ENCODE measurements around the gene GNB4. TPM values are rescaled to one million over a fixed set of nuclear protein-coding genes. Genes with fewer than 3 reads are reported as not detected.
A peak's percentile ranks its signal among the peaks of the same experiment; 100 is the strongest.

The GNB4 gene
- total RNA-seq, 4 donors from 2014 or later = 74.2 to 158 (median 82.1) TPM

- Histone ChIP-seq H3K36me3 (peaks cover 5 to 69% of the 10 kb centered on the region in 2 donors), H3K4me1 (no peaks in the 10 kb centered on the region), H3K4me3 (no peak overlapping the region), H3K27ac (no peak overlapping the region), H3K27me3 (no peaks in the 10 kb centered on the region), H3K9me3 (no peaks in the 10 kb centered on the region)
- ATAC-seq = no peak
- 90 to 100% methylated on average over 2 to 4 of the region's 6 CpGs for WGBS, 2 donors (ENCODE audit: low coverage in 1 of 2)
- no peak for TF ChIP-seq POLR2AphosphoS5 (IDR thresholded peaks at IDR 0.05)
- TF ChIP-seq CTCF (IDR thresholded peaks at IDR 0.05) = no peak
- no peak for TF ChIP-seq EP300 (IDR thresholded peaks at IDR 0.05)
- TF ChIP-seq POLR2A (IDR thresholded peaks at IDR 0.05) = no peak
Observed at GRCh38 chr3:179373938-179374337, 77.3 kb downstream of the GNB4 start.

- H3K9me3 ChIP-seq = no peaks in the 10 kb centered on the region
- 85% methylated on average over 1 of the region's 1 CpG; no CpG with 5 or more reads in 1 of the 2 donors for WGBS, 2 donors (ENCODE audit: low coverage in 1 of 2)
Observed at GRCh38 chr3:179369621-179370020, 81.6 kb downstream of the GNB4 start.

DNA sequence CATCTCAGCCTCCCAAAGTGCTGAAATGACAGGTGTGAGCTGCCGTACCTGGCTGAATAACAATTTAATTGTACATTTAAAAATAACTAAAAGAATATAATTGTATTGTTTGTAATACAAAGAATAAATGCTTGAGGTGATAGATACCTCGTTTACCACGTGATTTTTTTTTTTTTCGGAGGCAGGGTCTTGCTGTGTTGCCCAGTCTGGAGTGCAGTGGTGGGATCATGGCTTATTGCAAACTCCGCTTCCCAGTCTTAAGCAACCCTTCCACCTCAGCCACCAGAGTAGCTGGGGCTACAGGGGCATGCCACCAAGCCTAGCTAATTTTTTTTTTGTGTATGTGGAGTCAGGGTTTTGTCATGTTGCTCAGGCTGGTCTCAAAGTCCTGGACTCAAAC, 87.9 kb downstream of the GNB4 start:
- H3K36me3 ChIP-seq = peaks cover 0 to 100% of the 10 kb centered on the region in 2 donors
- H3K27me3 ChIP-seq = no peaks in the 10 kb centered on the region
- no peak for ATAC-seq
- TF ChIP-seq POLR2AphosphoS5 (IDR thresholded peaks at IDR 0.05) (no peak), POLR2A (IDR thresholded peaks at IDR 0.05) (no peak), CTCF (IDR thresholded peaks at IDR 0.05) (no peak), EP300 (IDR thresholded peaks at IDR 0.05) (no peak)
- WGBS, 2 donors (ENCODE audit: low coverage in 1 of 2) = 87 to 90% methylated on average over 5 of the region's 5 CpGs
- no peak overlapping the region for H3K27ac ChIP-seq
- H3K4me1 ChIP-seq = no peaks in the 10 kb centered on the region
- H3K4me3 ChIP-seq = no peak overlapping the region
- H3K9me3 ChIP-seq = no peaks in the 10 kb centered on the region

More at GRCh38 chr3:179369621-179370020, 81.6 kb downstream of the GNB4 start:
- H3K27me3 ChIP-seq = no peaks in the 10 kb centered on the region
- no peaks in the 10 kb centered on the region for H3K4me1 ChIP-seq
- no peak overlapping the region for H3K4me3 ChIP-seq
- TF ChIP-seq EP300 (IDR thresholded peaks at IDR 0.05) (no peak), POLR2AphosphoS5 (IDR thresholded peaks at IDR 0.05) (no peak), CTCF (IDR thresholded peaks at IDR 0.05) (no peak), POLR2A (IDR thresholded peaks at IDR 0.05) (no peak)
- peaks cover 0 to 74% of the 10 kb centered on the region in 2 donors for H3K36me3 ChIP-seq
- no peak overlapping the region for H3K27ac ChIP-seq
- no peak for ATAC-seq

DNA sequence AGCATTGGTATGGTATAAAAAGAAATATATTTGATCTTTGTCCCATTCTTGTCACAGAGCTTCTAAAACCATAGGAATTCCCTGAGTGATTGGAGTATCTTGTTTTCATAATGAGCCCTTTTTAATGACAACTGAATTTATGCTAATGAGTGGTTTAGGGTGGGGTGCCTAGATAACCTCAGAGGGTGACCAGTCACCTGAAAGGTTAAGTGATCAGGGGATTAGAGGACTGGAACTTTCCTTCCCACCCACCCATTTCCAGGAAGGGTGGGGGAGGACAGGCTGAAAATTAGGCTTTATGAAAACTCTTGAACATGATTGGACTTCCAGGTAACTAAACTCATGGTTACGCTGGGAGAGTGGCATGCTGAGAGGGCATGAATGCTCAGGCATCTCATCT, 95.3 kb downstream of the GNB4 start:
- Histone ChIP-seq H3K27ac (no peak overlapping the region), H3K4me3 (no peak overlapping the region), H3K36me3 (peaks cover 0 to 100% of the 10 kb centered on the region in 2 donors), H3K9me3 (no peaks in the 10 kb centered on the region), H3K4me1 (no peaks in the 10 kb centered on the region), H3K27me3 (no peaks in the 10 kb centered on the region)
- 100% methylated on average over 1 of the region's 1 CpG; no CpG with 5 or more reads in 1 of the 2 donors for WGBS, 2 donors (ENCODE audit: low coverage in 1 of 2)
- no peak for ATAC-seq
- no peak for TF ChIP-seq CTCF (IDR thresholded peaks at IDR 0.05)
- TF ChIP-seq POLR2A (IDR thresholded peaks at IDR 0.05) = no peak
- TF ChIP-seq EP300 (IDR thresholded peaks at IDR 0.05) = no peak
- TF ChIP-seq POLR2AphosphoS5 (IDR thresholded peaks at IDR 0.05) = no peak

GRCh38 chr3:179348325-179349013, 102.8 kb downstream of the GNB4 start:
- WGBS, 2 donors (ENCODE audit: low coverage in 1 of 2) = 26 to 40% methylated on average over 4 to 5 of the region's 5 CpGs
- Histone ChIP-seq H3K36me3 (peaks cover 0 to 41% of the 10 kb centered on the region in 2 donors), H3K9me3 (no peaks in the 10 kb centered on the region), H3K27me3 (no peaks in the 10 kb centered on the region), H3K27ac (peak overlapping the region in 2 of 4 donors; percentile 86 to 92), H3K4me3 (peak overlapping the region; percentile 59 to 90), H3K4me1 (peaks cover 2 to 27% (median 3%) of the 10 kb centered on the region in 3 donors)
- TF ChIP-seq CTCF (IDR thresholded peaks at IDR 0.05) (no peak), POLR2AphosphoS5 (IDR thresholded peaks at IDR 0.05) (no peak), POLR2A (IDR thresholded peaks at IDR 0.05) (no peak), EP300 (IDR thresholded peaks at IDR 0.05) (no peak)
- ATAC-seq = no peak

Data from gastroesophageal sphincter (tissue), 4 donors.